Activated CD4-positive, CD25-positive, alpha-beta regulatory T cell treated with anti-CD3 and anti-CD28 coated beads, Interleukin-2, amount 50 U/mL, for 24 hours (primary cell): ENCODE measurements around the gene NEK3.
A peak's percentile ranks its signal among the peaks of the same experiment; 100 is the strongest.
"Not testable (repeated sequence)": the region's sequence is repeated elsewhere in the genome, so short reads cannot be mapped to it uniquely, and the experiment has no call there.

Experiments used
- ATAC-seq, 2 donors: fragments of 150-1000 bp; cut with Tn5 transposase; one replicate each; pipeline ENCODE4 v1.10.0; 2021; ENCODE audit warnings: mild to moderate bottlenecking in 1 of 2, moderate library complexity in 1 of 2

Gene NEK3, protein sequence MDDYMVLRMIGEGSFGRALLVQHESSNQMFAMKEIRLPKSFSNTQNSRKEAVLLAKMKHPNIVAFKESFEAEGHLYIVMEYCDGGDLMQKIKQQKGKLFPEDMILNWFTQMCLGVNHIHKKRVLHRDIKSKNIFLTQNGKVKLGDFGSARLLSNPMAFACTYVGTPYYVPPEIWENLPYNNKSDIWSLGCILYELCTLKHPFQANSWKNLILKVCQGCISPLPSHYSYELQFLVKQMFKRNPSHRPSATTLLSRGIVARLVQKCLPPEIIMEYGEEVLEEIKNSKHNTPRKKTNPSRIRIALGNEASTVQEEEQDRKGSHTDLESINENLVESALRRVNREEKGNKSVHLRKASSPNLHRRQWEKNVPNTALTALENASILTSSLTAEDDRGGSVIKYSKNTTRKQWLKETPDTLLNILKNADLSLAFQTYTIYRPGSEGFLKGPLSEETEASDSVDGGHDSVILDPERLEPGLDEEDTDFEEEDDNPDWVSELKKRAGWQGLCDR

DNA sequence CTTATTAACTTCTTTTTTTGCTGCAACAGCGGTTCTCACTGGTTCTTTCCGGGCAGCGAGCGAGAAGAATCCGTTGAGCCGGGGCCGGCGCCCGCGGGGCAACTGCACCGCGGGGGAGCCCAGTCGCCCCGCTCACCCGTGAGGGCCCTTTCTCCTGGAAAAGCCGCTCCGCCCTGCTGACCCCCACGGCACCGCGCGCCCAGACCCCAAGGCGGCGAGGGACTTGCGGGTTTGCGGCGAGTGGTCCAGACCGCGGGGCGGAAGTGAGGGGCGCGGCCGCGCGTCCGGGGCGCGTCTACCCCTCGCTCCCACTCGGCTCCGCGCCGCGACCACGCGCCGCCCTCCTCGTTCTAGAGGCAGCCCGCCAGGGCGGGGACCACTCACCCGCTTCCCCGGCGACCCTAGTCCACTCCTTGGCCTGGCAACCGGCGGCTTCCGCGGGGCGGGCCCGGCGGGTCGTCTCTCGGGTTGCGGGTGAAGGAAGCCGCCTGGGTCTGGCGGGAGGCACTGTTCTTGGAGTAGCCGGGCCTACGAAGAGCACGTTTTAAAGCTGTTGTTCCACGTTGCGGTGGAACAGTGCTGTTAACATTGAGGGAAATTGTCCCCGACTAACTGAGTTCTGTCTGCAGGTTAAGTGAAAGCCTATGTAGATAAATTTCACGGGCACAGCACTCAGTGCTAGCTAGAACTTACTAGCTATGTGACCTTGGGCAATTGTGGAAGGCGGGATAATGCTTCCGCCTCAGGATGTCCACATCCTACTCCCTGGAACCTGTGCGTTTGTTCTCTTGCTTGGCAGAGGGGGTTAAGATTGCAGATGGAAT is at the start of gene NEK3:
NEK3 (minus strand) TSS at position 439 of the 824 bp plus-strand sequence. CDS start 3,406 bp downstream, outside the sequence.
- ATAC-seq = peak; percentile 77 to 80

DNA sequence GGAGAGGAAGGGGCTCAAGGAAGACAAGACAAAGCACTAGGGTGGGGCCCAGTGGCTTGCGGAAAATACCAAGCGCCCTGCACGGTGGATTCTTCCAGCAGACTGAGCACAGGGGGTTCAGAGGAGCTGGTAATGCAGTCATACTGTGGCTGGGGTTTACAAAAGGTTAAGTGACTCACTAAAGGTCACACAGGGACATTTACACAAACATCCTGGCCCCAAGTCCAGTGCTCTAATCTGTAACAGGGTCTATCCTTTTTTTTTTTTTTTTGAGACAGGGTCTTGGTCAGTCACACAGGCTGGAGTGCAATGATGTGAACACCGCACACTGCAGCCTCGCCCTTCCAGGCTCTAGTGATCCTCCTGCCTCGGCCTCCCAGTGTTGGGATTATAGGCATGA is 49.0 kb upstream of the NEK3 start:
- not testable (repeated sequence) for ATAC-seq

DNA sequence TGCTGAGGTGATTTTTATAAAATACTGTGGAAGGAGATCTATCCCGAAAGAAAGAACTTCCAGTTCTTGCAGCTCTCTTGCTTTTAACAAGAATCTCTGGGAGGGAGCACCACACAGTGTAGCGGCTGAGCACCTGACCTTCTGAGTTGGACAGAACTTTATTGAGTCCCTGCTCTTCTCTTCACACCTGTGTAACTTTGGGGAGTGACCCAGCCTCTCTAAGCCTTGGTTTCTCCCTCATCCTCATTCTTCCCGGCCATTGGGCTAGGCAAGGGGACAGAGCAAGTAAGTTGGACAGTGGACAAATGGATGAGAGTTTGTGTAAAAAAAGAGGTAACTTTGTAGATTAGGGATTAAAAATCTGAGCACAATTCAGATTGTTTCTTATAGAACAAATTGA is 48.5 kb upstream of the NEK3 start:
- not testable (repeated sequence) for ATAC-seq

DNA sequence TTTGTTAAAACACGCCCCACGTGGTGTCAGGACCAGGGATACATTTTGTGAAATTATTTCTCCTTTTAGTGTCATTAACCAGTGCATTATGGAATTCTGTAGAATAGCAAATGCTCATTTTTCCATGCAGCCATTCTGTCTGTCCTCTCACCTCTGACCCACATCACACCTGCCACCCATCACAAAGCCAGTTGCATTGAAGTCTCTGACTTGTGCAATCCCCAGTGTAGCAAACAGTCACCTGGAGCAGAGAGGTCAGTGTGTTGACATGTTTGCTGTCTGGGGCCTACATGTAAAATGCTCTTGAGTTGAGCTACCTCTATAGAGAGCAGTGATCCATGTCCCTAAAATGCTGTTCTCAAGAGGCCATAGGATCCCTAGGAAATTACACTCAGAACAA is 47.9 kb upstream of the NEK3 start:
- not testable (repeated sequence) for ATAC-seq

DNA sequence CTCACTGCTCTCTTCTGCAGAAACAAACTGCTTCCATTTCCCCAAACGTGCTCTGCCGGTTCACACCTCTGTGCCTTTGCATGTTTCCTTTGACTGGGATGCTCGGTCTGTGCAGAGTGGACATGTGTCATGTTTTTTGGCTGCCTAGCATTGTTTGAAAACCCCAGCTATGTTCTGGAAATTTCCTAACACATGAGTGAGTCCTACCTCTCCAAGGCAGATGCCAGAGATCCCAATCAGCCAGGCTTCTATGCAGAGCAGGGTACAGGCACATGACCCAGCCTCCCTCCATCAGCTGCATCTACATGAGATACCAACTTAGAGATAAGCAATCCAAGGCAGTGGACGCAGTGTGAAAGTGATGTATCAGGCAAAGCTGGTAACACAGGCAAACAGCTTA is 45.1 kb upstream of the NEK3 start:
- ATAC-seq = not testable (repeated sequence)

DNA sequence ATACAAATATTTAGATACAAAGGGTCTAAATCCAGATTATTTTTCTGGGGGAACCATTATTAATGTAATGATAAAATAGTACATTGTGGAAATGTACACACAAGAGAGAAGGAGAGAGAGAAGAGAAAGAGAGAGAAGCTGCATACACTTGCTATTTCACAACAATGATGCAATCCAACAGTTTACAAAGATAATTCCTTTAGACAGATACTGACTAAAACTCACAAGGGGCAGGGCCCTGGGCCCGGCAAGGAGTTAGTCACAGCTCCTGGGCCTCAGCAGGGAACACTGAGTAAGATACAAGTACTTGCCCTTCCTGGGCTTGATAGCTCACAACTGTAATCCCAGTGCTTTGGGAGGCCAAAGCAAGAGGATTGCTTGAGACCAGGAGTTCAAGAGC is 44.5 kb upstream of the NEK3 start:
- not testable (repeated sequence) for ATAC-seq

DNA sequence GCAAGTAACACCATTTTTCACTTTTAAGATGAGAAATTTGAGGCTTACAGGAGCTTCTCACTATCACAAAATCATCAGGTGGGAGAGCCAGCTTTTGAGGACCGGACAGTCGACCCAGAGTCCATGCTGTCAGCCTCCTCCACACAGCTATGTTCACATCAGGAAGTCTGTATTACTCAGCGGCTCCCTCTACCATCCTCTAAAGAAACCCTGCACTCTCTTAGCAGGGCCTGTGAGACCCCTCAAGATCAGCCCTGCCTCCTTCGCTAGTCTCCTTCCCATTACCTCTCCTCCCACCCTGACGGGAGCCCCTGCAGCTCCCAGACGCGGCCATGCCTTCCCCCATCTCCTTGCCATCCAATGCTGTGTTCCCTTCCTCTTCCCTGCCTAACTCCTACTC is 43.1 kb upstream of the NEK3 start:
- not testable (repeated sequence) for ATAC-seq

DNA sequence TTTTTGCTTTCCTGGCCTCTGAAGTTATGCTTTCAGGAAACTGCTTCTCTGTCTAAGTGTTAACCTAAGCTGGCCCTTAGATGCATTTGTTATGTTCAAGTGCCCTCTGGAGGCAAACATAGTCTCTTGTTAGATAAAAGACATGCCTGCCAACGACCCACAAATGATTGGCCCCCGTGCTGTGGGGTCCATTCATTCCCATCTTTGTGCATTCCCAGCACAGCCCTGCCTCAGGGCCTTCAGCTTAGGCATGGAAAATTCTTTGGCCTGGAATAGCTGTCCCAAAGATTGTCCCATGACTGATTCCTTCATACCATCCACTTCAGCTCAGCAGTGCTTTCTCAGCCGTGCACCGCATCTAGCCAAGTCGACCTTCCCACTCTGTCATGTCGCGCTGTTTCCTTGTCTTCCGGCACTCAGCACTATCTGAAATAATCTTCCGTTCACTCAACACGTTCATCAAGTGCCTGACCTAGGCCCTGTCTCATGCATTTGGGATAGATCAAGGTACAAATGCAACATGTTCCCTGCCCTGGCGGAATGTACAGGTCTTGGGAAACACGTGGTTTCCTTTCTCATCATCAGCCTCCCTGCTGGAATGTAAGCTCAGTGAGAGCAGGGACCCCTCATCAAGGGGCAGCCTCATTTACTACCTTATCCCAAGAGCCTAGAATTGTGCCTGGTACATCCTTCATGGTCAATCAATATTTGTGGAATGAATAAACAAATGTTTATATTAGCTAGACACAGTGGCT is 42.2 kb upstream of the NEK3 start:
- ATAC-seq = peak in 1 of 2 donors; percentile 44

DNA sequence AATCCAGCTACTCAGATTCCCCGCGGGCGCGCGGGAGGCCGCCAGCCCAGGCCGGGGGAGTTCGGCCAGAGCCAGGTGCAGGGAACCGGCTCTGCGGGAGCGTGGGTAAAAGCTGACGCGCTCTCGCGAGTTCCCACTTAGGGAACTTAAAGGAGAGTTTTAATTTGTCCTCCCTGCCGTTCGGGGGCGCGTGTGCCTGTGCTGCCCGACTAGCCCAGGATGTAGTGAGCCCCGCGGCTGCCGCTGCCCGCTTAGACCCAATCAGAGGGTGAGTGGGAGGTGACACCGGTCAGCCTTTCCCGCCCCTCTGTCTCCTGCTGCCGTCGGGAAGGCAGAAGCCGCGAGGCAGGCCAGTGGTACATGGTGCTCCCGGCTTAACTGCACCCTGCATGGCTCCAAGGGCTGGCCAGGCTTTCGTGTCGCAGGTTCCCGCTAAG is 36.0 kb upstream of the NEK3 start:
- peak; percentile 47 to 55 for ATAC-seq

DNA sequence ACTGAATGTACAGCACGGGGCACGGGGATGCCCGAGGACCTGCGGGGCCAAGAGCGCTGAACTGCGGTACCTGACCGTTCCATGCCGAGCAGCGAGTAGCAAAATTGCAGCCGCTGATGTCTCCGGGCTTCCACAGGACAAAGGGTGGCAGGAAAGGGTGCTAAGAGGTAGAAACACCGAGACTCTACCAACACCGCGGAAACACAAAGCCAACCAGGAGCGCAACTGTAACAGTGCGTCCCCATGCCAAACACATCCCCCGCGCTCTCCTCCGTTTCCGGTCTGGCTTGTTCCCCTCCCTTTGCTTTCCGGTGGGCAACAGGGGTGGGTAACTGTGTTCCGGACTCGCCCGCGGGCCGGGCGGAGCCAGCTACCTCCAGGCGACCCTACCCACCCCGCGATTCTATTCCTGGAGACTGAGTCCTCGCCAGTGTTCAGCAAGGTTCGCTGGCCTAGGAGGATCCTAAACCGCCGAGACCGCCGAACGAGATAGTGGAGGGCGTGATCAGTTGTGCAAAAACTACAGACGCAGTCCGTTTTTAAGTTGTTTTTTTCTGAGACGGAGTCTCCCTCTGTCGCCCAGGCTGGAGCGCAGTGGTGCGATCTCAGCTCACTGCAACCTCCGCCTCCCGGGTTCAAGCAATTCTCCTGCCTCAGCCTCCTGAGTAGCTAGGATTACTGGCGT is 34.9 kb upstream of the NEK3 start:
- peak; percentile 88 to 89 for ATAC-seq

DNA sequence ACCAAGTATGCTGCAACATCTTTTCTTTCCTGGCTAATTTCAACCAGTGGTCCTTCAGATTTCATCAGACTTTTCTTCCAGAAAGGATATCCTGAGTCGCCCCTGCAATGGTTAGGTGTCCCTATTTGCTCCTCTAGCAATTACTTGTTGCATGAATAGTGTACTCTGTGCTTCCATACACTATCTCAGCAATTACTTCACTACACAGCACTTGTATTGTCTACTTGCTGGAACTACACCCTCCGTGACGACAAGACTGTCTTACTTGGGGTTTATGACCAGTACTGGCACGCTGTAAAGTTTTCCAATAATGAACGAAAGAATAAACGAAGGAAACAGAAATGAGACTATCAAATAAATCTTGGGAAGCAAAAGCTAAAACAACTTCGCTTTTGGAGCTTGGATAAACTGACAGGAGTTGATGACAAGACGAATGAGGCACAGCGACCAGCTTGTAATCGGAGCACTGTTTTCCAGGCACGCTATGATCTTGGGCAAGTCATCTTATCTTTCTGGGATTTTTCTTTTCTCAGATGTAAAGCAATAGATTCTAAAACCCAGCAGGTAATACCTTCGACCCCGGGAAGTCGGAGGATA is 34.3 kb upstream of the NEK3 start:
- ATAC-seq = not testable (repeated sequence)

DNA sequence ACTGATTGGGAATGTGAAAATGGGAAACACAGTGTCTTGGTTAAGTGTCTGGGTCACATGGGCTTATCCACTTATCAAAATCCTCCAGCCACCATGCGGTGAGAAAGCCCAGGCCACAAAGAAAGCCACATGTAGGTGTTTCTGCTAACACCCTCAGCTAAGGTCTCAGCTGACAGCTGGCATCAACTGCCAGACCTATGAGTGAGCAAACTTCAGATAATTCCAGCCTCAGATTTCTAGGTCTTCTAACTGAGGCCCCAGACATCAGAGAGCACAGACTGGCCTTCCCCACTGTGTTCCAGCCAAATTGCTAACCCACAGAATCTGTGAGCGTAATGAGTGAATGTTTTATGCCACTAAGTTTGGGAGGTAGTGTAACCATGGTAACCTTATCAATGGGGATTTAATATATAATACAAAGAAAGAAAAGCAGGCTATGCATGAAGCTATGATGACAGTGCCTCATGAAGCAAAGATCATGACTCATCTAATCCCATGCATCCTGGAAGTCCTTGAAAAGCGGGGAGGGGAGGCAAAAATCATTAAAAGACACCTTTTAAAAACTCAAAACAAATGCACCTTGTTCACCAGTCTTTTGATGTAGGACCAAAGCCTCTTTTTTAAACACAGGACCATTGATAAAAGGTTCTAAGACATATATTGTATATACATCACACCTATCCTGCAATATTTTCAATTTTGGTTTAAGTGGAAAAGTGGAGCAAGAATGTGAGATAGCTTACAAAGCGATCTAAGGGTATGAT is 28.2 kb upstream of the NEK3 start:
- ATAC-seq = not testable (repeated sequence)

DNA sequence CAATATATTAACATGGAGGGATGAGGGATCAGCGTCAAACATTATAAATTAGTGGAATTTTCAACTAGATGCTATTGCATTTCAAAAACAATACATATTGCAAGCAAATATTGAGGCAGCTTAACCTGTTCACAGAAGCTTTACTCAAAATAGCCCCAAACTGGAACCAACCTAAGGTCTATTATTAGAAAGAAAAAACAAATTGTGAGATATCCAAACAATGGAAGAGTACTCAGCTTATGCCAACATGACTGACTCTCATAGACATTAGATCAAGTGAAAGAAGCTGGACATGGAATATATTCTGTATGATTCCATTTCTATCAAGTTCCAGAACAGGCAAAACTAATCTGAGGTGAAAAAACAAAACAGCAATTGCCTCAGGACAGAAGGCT is 27.6 kb upstream of the NEK3 start:
- ATAC-seq = no peak

DNA sequence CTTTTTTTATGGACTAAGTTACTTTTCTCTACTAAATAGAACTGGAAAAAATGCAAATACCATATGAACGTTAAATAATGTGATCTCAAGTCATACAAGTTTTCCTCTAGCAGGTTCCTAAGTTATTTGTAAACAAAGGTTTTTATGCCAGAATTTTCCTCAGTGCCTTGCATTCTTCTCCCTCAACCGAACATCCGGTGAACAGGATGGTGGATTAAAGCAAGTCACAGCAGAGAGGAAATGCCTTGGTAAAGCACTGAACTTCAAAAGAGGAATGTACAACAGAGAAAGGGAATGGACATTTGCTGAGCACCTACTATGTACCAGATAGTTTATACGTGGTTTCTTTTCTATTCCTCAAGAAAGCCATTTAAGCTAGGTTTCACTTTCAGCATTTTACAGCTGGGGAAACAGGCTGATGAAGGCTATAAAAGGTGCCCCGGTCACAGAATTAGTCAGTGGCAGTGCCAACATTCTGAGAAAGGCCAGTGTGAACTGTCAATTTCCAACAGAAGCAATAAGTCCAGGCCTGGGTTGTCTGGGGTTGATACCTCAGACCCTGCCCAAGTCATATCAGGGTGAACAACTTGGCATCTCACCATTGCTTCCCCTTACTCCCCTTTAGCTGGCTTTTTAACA is 22.0 kb upstream of the NEK3 start:
- ATAC-seq = not testable (repeated sequence)

DNA sequence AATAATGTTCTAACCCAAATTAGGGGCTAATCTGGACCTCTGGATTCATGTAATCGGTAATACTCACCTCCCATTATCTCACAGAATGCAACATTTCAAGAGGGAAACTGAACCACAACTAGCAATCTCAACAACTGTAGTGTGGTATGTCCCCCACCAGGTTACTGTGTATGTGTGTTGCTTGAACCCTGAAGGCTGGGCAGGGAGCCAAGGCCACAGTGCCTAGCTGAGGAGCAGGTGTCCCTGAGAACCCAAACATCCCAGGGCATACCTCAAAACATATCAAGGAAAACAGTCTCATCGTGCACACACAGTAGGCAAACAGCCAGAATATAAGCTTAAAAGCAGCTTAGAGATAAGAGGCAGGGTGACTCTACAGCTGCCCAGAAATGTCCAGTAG is 20.5 kb upstream of the NEK3 start:
- no peak for ATAC-seq

DNA sequence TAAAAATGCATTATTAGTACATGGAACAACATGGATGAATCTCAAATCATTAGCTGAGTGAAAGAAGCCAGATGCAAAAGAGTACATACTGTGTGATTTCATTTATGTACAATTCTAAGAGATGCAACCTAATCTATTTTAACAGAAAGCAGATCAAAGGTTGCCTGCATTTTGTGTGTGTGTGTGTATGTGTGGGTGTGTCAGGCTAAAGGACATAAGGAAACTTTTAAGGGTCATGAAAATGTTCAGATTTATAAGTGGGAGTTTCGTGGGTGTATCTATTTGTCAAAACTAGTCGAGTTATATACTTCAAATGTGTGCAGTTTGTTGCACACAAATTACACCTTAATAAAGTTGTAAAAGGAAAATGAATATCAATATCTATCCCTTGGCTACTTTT is 17.9 kb upstream of the NEK3 start:
- no peak for ATAC-seq

DNA sequence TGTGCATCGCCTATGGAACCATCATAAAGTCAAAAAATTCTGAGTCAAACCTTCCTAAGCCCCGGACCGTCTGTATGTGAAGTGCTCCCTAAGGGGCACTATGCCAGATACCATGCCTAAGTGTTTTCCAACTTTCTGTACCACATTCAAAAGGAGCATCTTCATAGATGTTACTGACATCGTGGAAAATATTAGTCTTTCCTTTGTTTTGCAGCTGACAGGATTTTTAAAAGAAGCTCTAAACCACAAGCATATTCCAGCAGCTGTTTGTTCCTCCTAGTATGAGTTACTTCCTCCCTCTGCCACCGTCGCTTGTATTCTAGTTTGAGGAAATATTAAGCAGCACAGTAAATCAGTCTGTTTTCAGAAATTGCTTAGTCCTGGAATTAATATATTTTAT is 14.6 kb upstream of the NEK3 start:
- not testable (repeated sequence) for ATAC-seq

DNA sequence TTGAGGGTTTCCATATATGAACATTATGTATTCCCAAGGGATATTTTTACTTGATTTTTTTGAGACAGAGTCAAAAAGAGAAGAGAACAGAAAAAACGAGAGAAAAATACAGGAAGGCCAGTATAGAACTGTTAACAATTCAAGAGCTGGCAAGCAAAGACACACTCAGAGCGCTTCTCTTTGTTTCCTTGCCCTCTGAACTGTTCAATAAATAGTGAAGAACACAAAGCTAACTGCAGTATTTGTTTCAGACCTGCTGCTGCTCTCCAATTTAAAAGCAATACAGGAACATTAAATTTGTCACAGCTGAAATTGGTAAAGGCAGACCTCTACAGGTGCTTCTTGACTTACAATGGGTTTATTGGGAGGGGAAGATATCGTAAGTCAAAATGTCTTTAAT is 14.0 kb upstream of the NEK3 start:
- ATAC-seq = no peak

DNA sequence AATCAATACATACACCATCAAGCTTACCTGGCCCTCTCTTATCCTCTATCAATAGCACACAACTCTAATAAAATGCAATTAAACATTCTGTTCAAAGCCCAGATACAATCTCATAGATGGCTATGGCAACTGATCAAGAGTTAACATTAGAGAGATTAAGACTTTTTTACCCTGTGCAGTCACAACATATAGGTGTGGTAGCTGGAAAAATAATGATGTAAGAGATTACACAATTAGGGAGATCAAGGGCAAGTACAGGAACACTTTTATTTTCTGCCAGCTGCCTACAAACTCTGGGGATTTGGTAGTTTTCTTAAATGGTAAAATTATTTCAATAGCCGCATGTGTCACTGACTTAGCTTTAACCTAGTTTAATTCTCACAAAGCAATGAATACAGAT is 12.3 kb upstream of the NEK3 start:
- not testable (repeated sequence) for ATAC-seq

DNA sequence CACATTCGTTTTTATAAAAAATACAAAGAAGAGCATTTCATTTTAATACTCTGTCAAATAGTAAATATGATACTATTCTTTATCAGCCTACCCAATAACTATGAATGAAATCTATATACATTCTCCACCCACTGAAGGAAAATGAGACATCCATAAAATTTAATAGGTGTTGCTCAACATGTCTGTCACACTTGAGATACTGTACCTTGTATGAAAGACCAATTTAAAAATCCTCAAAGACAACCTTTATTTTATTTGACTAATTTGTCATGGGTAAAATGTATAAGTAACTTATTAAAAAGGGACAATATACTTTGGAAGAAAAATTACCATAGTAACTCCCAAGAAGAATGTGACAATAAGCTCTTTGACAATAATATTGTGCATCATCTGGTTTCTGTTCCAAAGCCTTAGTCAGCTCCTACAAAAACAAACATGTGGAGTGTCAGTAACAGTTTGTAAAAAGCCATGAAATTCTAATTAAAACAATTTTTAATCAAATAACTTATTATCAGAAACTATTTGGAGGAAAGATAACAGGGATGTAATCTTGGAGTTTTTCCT is 11.5 kb upstream of the NEK3 start:
- ATAC-seq = not testable (repeated sequence)
